HG02642 (cell line): ENCODE results near the gene EDN1.

ENCODE experiments used
- ATAC-seq: cut with Tn5 transposase; IDR thresholded peaks from one replicate; pipeline ENCODE4 v1.9.1; 2021; ENCODE audit warnings: mild to moderate bottlenecking; ENCODE audit not compliant: unreplicated experiment, poor library complexity

The EDN1 gene

GRCh38 chr6:12342664-12343063, 52.5 kb downstream of the EDN1 start:
- ATAC-seq = no peak

GRCh38 chr6:12343122-12343439, 52.9 kb downstream of the EDN1 start:
- no peak for ATAC-seq

GRCh38 chr6:12343440-12344162, 53.4 kb downstream of the EDN1 start:
- no peak for ATAC-seq

- no peak for ATAC-seq
Observed at GRCh38 chr6:12344296-12344695, 54.1 kb downstream of the EDN1 start.

- ATAC-seq = no peak
Observed at GRCh38 chr6:12344961-12345693, 55.0 kb downstream of the EDN1 start.

- ATAC-seq = no peak
Observed at GRCh38 chr6:12345694-12346058, 55.5 kb downstream of the EDN1 start.
